A549 treated with AZD2906 at 1 μM for 4 hours (cell line): ENCODE measurements around the gene PAK2. TPM values are rescaled to one million over a fixed set of nuclear protein-coding genes. Genes with fewer than 3 reads are reported as not detected.

Experiments used
- total RNA-seq: library from RNA; stranded (reverse); fragments of 200-300 nt; extraction: Qiagen RNA extraction; gene quantifications from 5 replicates; pipeline ENCODE4 v1.2.3, GENCODE V29; 2022

The PAK2 gene
- total RNA-seq = 32.1 to 57.2 TPM (median 37.9 TPM) in 5 replicates

GRCh38 chr3:196739671-196740480 is at the start of gene PAK2:
Gene PAK2 (plus strand): TSS chr3:196739857. CDS start chr3:196782647, 42,790 bp downstream.

GRCh38 chr3:196711838-196712513 is 27.7 kb upstream of the PAK2 start, which contains the start of the genes CEP19 and PIGX:
Gene CEP19 (minus strand): TSS chr3:196712250. CDS start chr3:196708657, 3,593 bp downstream.
Gene PIGX (plus strand): TSS chr3:196712377.

DNA sequence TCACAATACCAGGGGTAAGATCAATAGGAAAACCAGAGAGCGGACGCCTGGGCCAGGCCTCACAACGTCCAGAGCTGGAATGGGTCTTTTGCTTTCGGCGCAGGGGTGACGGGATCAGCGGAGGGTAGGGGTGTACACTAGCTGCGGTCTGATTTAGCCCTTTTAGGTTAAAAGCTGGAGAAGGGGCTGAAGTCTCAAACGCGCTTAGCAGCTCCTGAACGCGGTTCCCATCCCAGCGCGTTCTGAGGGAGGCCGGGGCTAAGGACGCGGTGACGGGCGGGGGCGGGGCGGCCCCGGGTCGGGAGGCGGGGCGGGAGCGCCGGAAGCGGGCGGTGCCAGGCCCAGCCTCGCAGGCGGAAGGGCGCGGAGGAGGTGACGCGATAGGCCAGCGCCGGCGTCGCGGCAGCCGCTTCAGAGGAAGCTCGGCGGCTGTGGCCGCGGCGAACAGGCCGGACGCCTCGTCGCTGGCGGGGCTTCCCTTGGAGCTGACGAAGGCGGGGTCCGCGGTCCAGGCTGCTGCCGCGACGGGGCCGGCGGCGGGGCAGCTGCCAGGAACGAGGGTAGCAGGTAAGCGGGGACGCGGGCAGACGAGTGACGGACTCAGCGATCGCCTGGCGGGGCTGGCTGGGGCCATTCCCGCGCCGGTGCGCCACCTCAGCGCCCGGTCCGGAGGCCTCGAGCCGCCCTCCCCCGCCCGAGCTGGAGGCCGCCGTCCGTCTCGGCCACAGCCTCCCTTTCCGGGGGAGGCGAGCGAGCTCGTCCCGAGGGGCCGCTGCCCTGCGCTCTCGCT is 128.0 kb downstream of the PAK2 start, which contains the start of gene SENP5:
Gene SENP5, plus strand, starts transcription at position 414 of the 790 bp plus-strand sequence. CDS start 17,262 bp downstream, outside the sequence.

Other genes starting within 250 kb of the PAK2 start
- 3.2 to 4.4 TPM (median 3.7 TPM) in 5 replicates for gene RNF168, start 236.1 kb upstream of the PAK2 start, total RNA-seq
- 0.03 TPM in 1 of 5 replicates, not detected in the others for gene SMCO1, start 224.5 kb upstream of the PAK2 start, total RNA-seq
- gene WDR53, start 171.3 kb upstream of the PAK2 start, total RNA-seq = 7.1 to 9.6 TPM (median 8.8 TPM) in 5 replicates
- 5.8 to 7.5 TPM (median 6.9 TPM) in 5 replicates for gene FBXO45, start 171.2 kb upstream of the PAK2 start, total RNA-seq
- gene NRROS, start 100.2 kb upstream of the PAK2 start, total RNA-seq = 0.05 TPM in 1 of 5 replicates, not detected in the others
- 2.4 to 3.1 TPM (median 2.6 TPM) in 5 replicates for gene CEP19, start 27.6 kb upstream of the PAK2 start, total RNA-seq
- 28.7 to 32.7 TPM (median 32.4 TPM) in 5 replicates for gene PIGX, start 27.5 kb upstream of the PAK2 start, total RNA-seq
- 5.3 to 7.1 TPM (median 5.9 TPM) in 5 replicates for gene SENP5, start 128.1 kb downstream of the PAK2 start, total RNA-seq
- gene NCBP2, start 202.7 kb downstream of the PAK2 start, total RNA-seq = 39.8 to 46.2 TPM (median 41.7 TPM) in 5 replicates
- gene PIGZ, start 229.0 kb downstream of the PAK2 start, total RNA-seq = 1.2 to 1.7 TPM (median 1.4 TPM) in 5 replicates